Measurements from ENCODE around the gene TGIF2.

The TGIF2 gene

GRCh38 chr20:36541768-36542488 is 31.5 kb upstream of the TGIF2 start:
- peak overlapping the region; percentile 17 for H2BK15ac ChIP-seq (ENCODE audit: low read depth, poor library complexity, severe bottlenecking)
- peak overlapping the region; percentile 94 for H2BK5ac ChIP-seq (ENCODE audit: low read depth, low read length, poor library complexity, severe bottlenecking)
- H4K8ac ChIP-seq (ENCODE audit: low read length): peak overlapping the region; percentile 94
- H3K79me1 ChIP-seq (replicated peaks; ENCODE audit: low read length, poor library complexity, severe bottlenecking): peaks cover 10% of the 10 kb centered on the region
- peak overlapping the region; percentile 95 to 96 for H3K4ac ChIP-seq (ENCODE audit: low read depth in 1 of 2, low read length in 2 of 2)
- peak overlapping the region; percentile 93 for H2BK120ac ChIP-seq (ENCODE audit: low read depth, low read length)
- H3K9me3 ChIP-seq (ENCODE audit: control insufficient read depth, low read length): no peaks in the 10 kb centered on the region
- peak overlapping the region; percentile 58 for H3K4me2 ChIP-seq (ENCODE audit: low read length, poor library complexity, severe bottlenecking)
- peaks cover 18 to 33% of the 10 kb centered on the region in 2 experiments for H3K36me3 ChIP-seq (ENCODE audit: control insufficient read depth in 1 of 2, insufficient read depth in 2 of 2, low read depth in 1 of 2, low read length in 2 of 2)
- H3K14ac ChIP-seq (ENCODE audit: low read length in 2 of 2): peak overlapping the region in 1 of 2 experiments; percentile 96
- H2AFZ ChIP-seq (ENCODE audit: low read depth, low read length): peak overlapping the region; percentile 75
- peak overlapping the region in 1 of 2 experiments; percentile 93 for H2BK12ac ChIP-seq (ENCODE audit: low read length in 2 of 2)
- 6% methylated on average over 10 of the region's 14 CpGs for WGBS
- peaks cover 45% of the 10 kb centered on the region for H3K4me1 ChIP-seq (ENCODE audit: control insufficient read depth, insufficient read depth, low read depth, low read length)
- peak overlapping the region; percentile 97 for H4K91ac ChIP-seq (ENCODE audit: low read length)
- peak overlapping the region; percentile 76 for H2AK5ac ChIP-seq (ENCODE audit: low read length, severe bottlenecking)
- peak; percentile 77 for DNase-seq
- H3K27ac ChIP-seq (ENCODE audit: low read length, poor library complexity, severe bottlenecking): peak overlapping the region; percentile 90
- H3K23ac ChIP-seq (ENCODE audit: low read length in 2 of 2): peak overlapping the region in 1 of 2 experiments; percentile 53
- peak overlapping the region; percentile 82 to 96 for H3K4me3 ChIP-seq (ENCODE audit: insufficient read depth in 1 of 2, low read depth in 1 of 2, low read length in 2 of 2)
- peak overlapping the region; percentile 98 for H3K9ac ChIP-seq (ENCODE audit: low read length)
- H3K18ac ChIP-seq (ENCODE audit: low read depth in 1 of 2, low read length in 2 of 2): peak overlapping the region; percentile 98 to 99
- no peaks in the 10 kb centered on the region for H3K27me3 ChIP-seq (ENCODE audit: control insufficient read depth in 1 of 2, insufficient read depth in 1 of 2, low read length in 2 of 2)

- peak overlapping the region in 1 of 2 experiments; percentile 51 for H3K23ac ChIP-seq (ENCODE audit: low read length in 2 of 2)
- H2BK15ac ChIP-seq (ENCODE audit: low read depth, poor library complexity, severe bottlenecking): peak overlapping the region; percentile 17
- H2AK5ac ChIP-seq (ENCODE audit: low read length, severe bottlenecking): peak overlapping the region; percentile 49
- no peak overlapping the region for H2AFZ ChIP-seq (ENCODE audit: low read depth, low read length)
- peak overlapping the region; percentile 58 for H3K4me2 ChIP-seq (ENCODE audit: low read length, poor library complexity, severe bottlenecking)
- H4K8ac ChIP-seq (ENCODE audit: low read length): peak overlapping the region; percentile 33
- 83% methylated on average over 10 of the region's 10 CpGs for whole genome bisulfite sequencing
- H3K4me3 ChIP-seq (ENCODE audit: insufficient read depth in 1 of 2, low read depth in 1 of 2, low read length in 2 of 2): peak overlapping the region; percentile 82 to 96
- H3K27me3 ChIP-seq (ENCODE audit: control insufficient read depth in 1 of 2, insufficient read depth in 1 of 2, low read length in 2 of 2): no peaks in the 10 kb centered on the region
- H3K18ac ChIP-seq (ENCODE audit: low read depth in 1 of 2, low read length in 2 of 2): peak overlapping the region; percentile 89 to 96
- H3K79me1 ChIP-seq (replicated peaks; ENCODE audit: low read length, poor library complexity, severe bottlenecking): peaks cover 12% of the 10 kb centered on the region
- peak overlapping the region; percentile 98 for H3K9ac ChIP-seq (ENCODE audit: low read length)
- peak overlapping the region; percentile 79 to 88 for H3K4ac ChIP-seq (ENCODE audit: low read depth in 1 of 2, low read length in 2 of 2)
- H2BK12ac ChIP-seq (ENCODE audit: low read length in 2 of 2): peak overlapping the region; percentile 59 to 74
- no peaks in the 10 kb centered on the region for H3K9me3 ChIP-seq (ENCODE audit: control insufficient read depth, low read length)
- H3K36me3 ChIP-seq (ENCODE audit: control insufficient read depth in 1 of 2, insufficient read depth in 2 of 2, low read depth in 1 of 2, low read length in 2 of 2): peaks cover 25 to 39% of the 10 kb centered on the region in 2 experiments
- H3K4me1 ChIP-seq (ENCODE audit: control insufficient read depth, insufficient read depth, low read depth, low read length): peaks cover 45% of the 10 kb centered on the region
- H4K91ac ChIP-seq (ENCODE audit: low read length): peak overlapping the region; percentile 44
- DNase-seq: no peak
- peak overlapping the region; percentile 90 for H3K27ac ChIP-seq (ENCODE audit: low read length, poor library complexity, severe bottlenecking)
- no peak overlapping the region for H2BK5ac ChIP-seq (ENCODE audit: low read depth, low read length, poor library complexity, severe bottlenecking)
- H2BK120ac ChIP-seq (ENCODE audit: low read depth, low read length): peak overlapping the region; percentile 71
- peak overlapping the region in 1 of 2 experiments; percentile 77 for H3K14ac ChIP-seq (ENCODE audit: low read length in 2 of 2)
These were observed 30.7 kb upstream of the TGIF2 start for GRCh38 chr20:36542516-36543183.

- H2BK12ac ChIP-seq (ENCODE audit: low read length in 2 of 2): peak overlapping the region in 1 of 2 experiments; percentile 59
- H3K79me1 ChIP-seq (replicated peaks; ENCODE audit: low read length, poor library complexity, severe bottlenecking): peaks cover 12% of the 10 kb centered on the region
- peak overlapping the region; percentile 44 for H4K91ac ChIP-seq (ENCODE audit: low read length)
- peak overlapping the region; percentile 66 for H4K8ac ChIP-seq (ENCODE audit: low read length)
- no peak overlapping the region for H2BK15ac ChIP-seq (ENCODE audit: low read depth, poor library complexity, severe bottlenecking)
- 80% methylated on average over 13 of the region's 14 CpGs for WGBS
- H3K23ac ChIP-seq (ENCODE audit: low read length in 2 of 2): no peak overlapping the region
- H3K18ac ChIP-seq (ENCODE audit: low read depth in 1 of 2, low read length in 2 of 2): peak overlapping the region; percentile 89 to 96
- H2BK5ac ChIP-seq (ENCODE audit: low read depth, low read length, poor library complexity, severe bottlenecking): peak overlapping the region; percentile 32
- H3K4me2 ChIP-seq (ENCODE audit: low read length, poor library complexity, severe bottlenecking): peak overlapping the region; percentile 58
- peak overlapping the region; percentile 49 for H2AK5ac ChIP-seq (ENCODE audit: low read length, severe bottlenecking)
- no peaks in the 10 kb centered on the region for H3K27me3 ChIP-seq (ENCODE audit: control insufficient read depth in 1 of 2, insufficient read depth in 1 of 2, low read length in 2 of 2)
- peak overlapping the region; percentile 77 to 79 for H3K4ac ChIP-seq (ENCODE audit: low read depth in 1 of 2, low read length in 2 of 2)
- DNase-seq: peak; percentile 80
- H3K14ac ChIP-seq (ENCODE audit: low read length in 2 of 2): peak overlapping the region in 1 of 2 experiments; percentile 4
- H3K4me1 ChIP-seq (ENCODE audit: control insufficient read depth, insufficient read depth, low read depth, low read length): peaks cover 43% of the 10 kb centered on the region
- peak overlapping the region; percentile 98 for H3K9ac ChIP-seq (ENCODE audit: low read length)
- H2BK120ac ChIP-seq (ENCODE audit: low read depth, low read length): peak overlapping the region; percentile 71
- H2AFZ ChIP-seq (ENCODE audit: low read depth, low read length): no peak overlapping the region
- peaks cover 33 to 47% of the 10 kb centered on the region in 2 experiments for H3K36me3 ChIP-seq (ENCODE audit: control insufficient read depth in 1 of 2, insufficient read depth in 2 of 2, low read depth in 1 of 2, low read length in 2 of 2)
- H3K4me3 ChIP-seq (ENCODE audit: insufficient read depth in 1 of 2, low read depth in 1 of 2, low read length in 2 of 2): peak overlapping the region; percentile 82 to 96
- H3K9me3 ChIP-seq (ENCODE audit: control insufficient read depth, low read length): no peaks in the 10 kb centered on the region
- H3K27ac ChIP-seq (ENCODE audit: low read length, poor library complexity, severe bottlenecking): peak overlapping the region; percentile 90
These were observed 29.9 kb upstream of the TGIF2 start for GRCh38 chr20:36543184-36544133.

Data from mesenchymal stem cell (in vitro differentiated cells and primary cell).